GM15510 (cell line): ENCODE measurements around the gene TASOR2.

Experiments
- POLR2A ChIP-seq: IDR thresholded peaks from 3 replicates; pipeline ENCODE4 v1.6.1; 2011; ENCODE audit warnings: borderline replicate concordance; ENCODE audit not compliant: insufficient read length; ENCODE audit errors: extremely low read depth

Gene TASOR2

DNA sequence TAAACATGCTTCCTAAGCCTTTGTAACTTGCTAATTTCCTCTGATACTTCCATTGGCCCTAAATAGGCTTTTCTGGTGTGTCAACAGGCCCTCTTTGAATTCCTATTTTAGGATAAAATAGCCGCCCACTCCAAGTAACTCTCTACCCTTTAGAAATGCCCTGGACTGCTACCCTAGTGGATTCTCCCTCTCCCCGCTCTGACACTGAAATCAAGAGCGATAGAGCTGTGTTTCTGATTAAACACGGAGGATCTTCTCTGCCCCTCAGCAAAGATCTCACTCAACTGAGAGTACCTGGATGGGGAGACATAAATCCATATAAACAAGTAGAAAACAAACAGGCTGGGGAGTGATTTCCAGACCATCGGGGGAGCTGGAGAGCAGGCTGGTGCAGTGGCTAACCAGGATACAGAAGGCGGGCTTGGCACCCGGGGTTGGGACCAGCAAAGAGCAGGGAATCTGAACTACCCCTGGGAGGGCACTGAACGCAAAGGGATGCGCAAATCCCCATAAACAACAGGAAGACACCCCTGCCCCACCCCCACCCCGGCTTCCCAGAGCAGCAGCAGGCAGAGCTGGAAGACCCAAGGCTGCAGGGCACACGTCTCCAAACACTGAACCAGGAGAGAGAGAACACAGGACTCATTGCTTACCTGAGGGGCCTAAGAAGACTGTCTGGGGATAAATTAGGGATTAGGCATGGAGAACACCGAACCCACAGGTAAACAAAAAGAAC, 20.8 kb upstream of the TASOR2 start:
- no peak for TF ChIP-seq POLR2A

GRCh38 chr10:5665373-5666007, 19.1 kb upstream of the TASOR2 start:
- no peak for TF ChIP-seq POLR2A

DNA sequence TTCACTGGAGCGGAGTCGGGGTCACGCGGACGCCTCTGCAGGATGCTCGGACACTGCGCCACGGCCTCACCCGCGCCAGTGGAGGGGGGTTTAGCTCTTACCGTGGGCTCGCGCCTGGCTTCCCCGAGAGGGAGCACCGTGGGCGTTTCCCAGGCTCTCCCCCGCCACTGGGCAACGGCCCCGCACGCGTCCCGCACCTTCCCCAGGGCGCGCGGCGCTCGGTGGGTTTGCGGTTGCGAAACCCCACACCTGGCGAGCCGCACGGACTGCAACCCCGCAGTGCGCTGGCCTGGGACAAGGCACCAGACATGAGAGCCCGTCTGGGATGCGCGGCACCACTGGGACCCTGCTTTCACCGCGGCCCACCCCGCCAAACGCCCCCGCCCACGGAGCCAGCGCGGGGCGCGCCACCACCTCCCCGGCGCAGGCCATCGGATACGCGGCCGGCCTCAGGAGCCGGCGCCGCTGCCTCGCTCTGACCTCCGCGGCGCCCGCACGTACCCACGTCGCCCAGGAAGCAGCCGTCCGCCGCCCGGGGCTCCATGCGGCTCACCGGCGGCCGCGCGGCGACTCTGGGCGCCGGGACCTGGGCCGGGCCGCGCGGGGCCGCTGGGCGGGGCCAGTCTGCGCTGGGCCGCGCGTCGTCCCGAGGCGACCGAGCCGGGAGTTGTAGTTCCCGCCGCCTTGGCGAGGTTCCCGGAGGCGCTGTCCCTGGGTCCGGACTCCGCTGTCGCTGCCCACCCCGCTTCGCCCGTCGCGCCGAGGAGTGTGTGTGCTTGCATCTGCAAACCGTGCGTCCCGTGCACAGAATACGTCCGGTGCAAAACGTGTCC, 18.4 kb upstream of the TASOR2 start, which contains the start of gene ASB13:
TSS of gene ASB13 (minus strand) at position 588 of the 833 bp plus-strand sequence. CDS start at position 544, 44 bp downstream.
- TF ChIP-seq POLR2A: no peak

DNA sequence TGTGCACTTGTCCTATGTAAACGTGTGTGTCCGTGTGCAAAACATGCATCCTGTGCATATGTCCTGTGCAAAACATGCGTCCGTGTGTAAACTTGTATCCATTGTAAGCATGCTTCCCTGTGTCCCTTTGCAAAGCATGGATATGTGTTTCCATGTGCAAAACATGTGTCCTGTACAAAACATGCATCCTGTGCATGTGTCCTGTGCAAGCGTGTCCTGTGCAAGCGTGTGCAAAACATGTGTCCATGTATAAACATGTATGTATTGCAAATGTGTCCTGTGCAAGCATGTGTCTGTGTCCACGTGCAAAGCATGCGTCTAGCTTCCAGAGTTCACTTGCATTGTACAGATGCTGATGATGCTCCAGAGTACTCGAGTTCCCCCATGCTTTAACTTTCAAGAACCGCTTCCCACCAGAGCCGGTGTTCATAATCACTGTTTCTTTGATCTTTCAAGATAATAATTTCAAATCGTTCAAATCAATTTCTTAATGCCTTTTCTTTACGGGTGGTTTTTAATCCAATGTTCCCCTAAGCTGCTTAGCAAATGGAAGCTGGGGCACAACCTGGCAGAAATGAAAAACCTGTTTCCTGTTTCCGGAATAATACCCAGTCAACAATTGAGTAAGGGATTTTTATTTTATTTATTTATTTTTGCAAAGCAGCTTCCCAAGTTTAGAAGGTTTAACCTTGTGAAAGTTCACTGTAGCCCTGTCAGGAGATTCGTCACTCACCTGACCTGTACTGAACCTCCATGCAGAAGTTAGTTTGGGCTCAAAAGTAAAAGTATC, 17.6 kb upstream of the TASOR2 start:
- no peak for TF ChIP-seq POLR2A

- no peak for TF ChIP-seq POLR2A
Measured at GRCh38 chr10:5668429-5668828, 16.2 kb upstream of the TASOR2 start.

DNA sequence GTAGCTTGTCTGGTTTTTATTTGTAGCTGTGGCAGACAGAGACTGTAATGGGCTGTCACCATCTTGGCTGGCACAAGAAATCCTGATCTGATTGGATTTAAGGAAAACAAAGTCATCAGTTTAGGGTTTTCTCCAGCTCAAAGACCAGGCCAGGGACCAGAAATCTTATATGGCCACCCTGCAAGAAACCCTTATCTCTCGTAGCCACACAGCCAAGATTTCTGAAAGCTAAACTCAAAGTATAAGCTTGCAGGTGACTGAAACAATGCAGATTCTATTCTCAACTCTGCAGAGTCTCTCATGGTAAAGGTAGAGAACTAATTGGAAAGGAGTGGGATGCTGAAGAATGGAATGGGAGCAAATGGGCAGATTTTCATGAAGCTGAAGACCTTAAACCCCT, 15.0 kb upstream of the TASOR2 start:
- no peak for TF ChIP-seq POLR2A

DNA sequence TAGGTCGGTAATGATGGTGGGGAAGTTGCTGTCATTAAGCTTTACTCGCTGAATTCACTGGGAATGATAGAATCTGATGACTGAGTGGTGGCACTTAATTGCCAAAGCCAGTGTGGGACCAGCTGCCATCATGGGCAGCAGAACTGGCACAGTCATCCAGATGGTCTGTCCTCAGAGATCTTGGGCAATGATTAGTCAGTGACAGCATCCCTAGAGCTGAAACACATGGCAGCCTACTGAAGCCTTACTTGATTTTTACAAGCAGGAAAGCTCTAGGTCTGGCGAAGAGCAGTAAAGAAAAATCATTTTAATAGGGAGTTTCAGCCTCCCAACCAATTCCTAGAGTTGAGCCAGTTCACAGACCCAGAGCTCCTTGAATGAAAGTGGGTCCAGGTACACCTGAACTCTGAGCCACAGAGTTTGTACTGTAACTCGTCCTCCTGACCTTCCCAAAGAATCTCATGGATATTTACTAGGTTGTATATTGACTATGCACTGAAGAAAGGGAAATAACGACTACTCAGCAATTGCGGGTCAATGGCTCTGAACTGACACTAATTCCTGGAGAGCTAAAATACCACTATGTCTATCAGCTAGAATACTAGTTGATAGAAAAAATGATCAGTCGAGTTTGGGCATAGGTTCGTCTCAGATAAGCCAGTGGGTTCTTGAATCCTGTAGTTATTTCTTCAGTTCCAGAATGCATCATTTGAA, 13.8 kb upstream of the TASOR2 start:
- no peak for TF ChIP-seq POLR2A

DNA sequence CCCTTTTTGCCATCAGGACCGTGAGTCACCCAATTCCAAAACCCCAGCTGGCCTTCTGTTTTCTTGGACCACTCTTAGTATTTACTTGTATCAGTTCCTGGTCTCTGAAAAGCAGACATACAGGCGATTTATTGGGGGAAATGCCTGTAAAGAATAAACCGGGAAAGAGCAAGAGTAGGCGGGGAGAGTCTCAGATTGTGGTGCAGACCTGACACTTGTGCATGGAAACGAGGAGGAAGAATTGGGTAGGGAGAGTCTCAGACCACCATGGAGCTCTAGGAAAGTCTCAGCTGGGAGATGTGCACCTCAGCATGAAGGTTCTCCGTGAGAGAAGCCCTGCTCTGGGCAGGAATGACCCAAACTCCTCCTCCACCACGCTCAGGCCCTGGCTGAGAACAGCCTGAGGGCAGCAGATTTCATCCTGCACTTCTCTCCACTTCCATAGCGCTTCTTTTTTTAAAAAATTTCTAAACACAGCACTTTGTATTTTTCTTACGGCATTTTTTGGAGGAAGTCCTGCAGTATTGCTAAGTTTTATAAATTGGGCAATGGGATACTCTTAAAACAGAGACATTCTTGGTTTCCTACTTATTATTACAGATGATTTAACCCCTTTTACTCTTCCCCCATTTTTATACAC, 6.1 kb upstream of the TASOR2 start:
- TF ChIP-seq POLR2A: no peak

DNA sequence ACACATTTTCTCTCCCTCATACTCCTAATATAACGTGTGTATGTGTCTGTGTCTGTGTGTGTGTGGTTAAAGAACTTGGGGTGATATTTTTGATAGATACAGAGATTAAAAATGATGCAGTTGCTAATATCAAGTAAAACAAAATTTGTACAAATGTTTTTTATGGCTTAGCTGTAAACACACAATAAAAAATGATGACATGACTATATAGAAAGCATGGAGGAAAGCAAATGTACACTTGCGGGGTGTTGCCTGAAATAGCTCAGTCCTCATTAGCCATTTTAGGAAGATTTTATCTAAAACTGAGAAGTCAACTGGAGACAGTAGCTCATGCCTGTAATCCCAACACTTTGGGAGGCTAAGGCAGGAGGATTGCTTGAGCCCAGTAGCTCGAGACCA, 5.6 kb upstream of the TASOR2 start:
- no peak for TF ChIP-seq POLR2A

- TF ChIP-seq POLR2A: no peak
Measured at GRCh38 chr10:5679606-5680005, 5.0 kb upstream of the TASOR2 start.

- TF ChIP-seq POLR2A: no peak
Measured at GRCh38 chr10:5681930-5682329, 2.7 kb upstream of the TASOR2 start.

GRCh38 chr10:5683065-5683464, 1.6 kb upstream of the TASOR2 start:
- TF ChIP-seq POLR2A: no peak

DNA sequence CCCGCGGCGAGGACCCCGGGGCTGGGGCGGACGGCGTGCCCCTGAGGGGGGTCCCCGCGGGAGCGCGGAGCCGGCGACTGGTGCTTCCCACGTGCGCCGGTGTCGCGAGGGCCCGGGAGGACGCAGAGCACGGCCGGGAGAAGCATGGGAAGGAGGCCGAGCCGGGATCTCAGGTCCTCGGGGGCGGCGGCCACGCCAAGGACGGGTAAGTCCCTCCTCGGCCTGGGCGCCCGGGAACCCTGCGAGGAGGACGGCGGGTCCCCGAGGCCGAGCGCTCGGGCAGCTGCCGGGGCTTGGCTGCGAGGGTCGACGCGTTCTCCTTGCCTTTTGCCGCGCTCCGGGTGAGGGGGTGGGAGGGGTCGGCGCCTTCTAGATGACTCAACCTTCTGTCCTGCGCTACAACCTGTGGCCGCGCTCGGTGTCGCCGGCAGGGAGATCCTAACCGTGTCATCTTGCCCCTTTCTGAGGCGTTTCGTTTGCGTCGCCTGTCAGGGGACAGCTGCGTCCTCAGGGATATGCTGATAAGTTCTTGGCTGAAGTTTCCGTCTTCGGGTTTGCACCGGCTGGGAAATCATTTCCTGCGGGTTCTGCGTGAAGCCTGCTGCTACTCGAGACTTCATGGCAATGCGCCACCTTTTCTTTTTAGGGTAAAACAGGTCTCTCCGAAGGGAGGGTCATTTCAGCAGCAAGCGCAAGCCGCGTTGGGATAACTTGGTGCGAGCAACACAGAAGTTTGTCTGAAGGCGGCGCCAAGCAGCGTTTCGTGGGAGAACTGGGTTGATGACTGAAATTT, 529 bp downstream of the TASOR2 start:
- TF ChIP-seq POLR2A: no peak
